WTC11 (cell line): ENCODE results near the gene SMIM44. TPM values are rescaled to one million over a fixed set of nuclear protein-coding genes. Genes with fewer than 3 reads are reported as not detected.

Experiments used
- ATAC-seq: fragments of 200-7000 bp; cut with Tn5 transposase; 2 replicates; pipeline ENCODE4 v1.10.0; 2021; ENCODE audit warnings: mild to moderate bottlenecking, moderate library complexity
- Bru-seq: library from RNA; stranded (reverse); fragments of 400-500 nt; gene quantifications from one replicate; lab custom pipeline; 2021; lab: Mats Ljungman, UMichigan
- CTCF ChIA-PET: fragments of 300-600 bp; sonication (Branson Sonifier 250); formaldehyde crosslinking; loops from one replicate; lab custom pipeline; 2021; ENCODE audit warnings: antibody characterized with exemption; lab: Charles Lee
- POLR2A ChIA-PET: fragments of 350-600 bp; sonication (Branson Sonifier 250); formaldehyde crosslinking; loops from one replicate; lab custom pipeline; 2021; ENCODE audit warnings: antibody characterized with exemption; lab: Charles Lee
- DNase-seq: peaks from one replicate; pipeline ENCODE4 v3.0.0; 2021; ENCODE audit warnings: low spot score
- H3K27ac Mint-ChIP-seq: 2 replicates; pipeline ENCODE4 v1.8.0; 2021; ENCODE audit warnings: mixed read lengths
- H3K27me3 Mint-ChIP-seq: 2 replicates; pipeline ENCODE4 v1.8.0; 2021; ENCODE audit warnings: low read depth, mild to moderate bottlenecking, moderate library complexity, mixed read lengths
- H3K36me3 Mint-ChIP-seq: 2 replicates; pipeline ENCODE4 v1.8.0; 2021; ENCODE audit warnings: mixed read lengths
- H3K4me1 Mint-ChIP-seq: 2 replicates; pipeline ENCODE4 v1.8.0; 2022; ENCODE audit warnings: mixed read lengths
- H3K4me3 Mint-ChIP-seq: 2 replicates; pipeline ENCODE4 v1.8.0; 2021; ENCODE audit warnings: mild to moderate bottlenecking, moderate library complexity, mixed read lengths
- H3K9me3 Mint-ChIP-seq: 2 replicates; pipeline ENCODE4 v1.8.0; 2021; ENCODE audit warnings: mixed read lengths
- CREM ChIP-seq: sonication (generic); formaldehyde crosslinking; IDR thresholded peaks from 2 replicates; pipeline ENCODE4 v1.8.1; 2022; ENCODE audit warnings: mild to moderate bottlenecking, missing genetic modification reagents, moderate library complexity
- EMX1 ChIP-seq: fragments of 250-450 bp; sonication (Bioruptor Pico); IDR thresholded peaks from 2 replicates; pipeline ENCODE4 v1.8.0; 2021; ENCODE audit warnings: mild to moderate bottlenecking
- KAT7 ChIP-seq: sonication (generic); formaldehyde crosslinking; IDR thresholded peaks from 2 replicates; pipeline ENCODE4 v1.8.1; 2023; ENCODE audit warnings: missing genetic modification reagents, mild to moderate bottlenecking, borderline replicate concordance
- MLX ChIP-seq: sonication (generic); formaldehyde crosslinking; IDR thresholded peaks from 2 replicates; pipeline ENCODE4 v1.8.1; 2023; ENCODE audit warnings: mild to moderate bottlenecking, missing genetic modification reagents, moderate library complexity
- MYBL2 ChIP-seq: sonication (generic); formaldehyde crosslinking; IDR thresholded peaks from 2 replicates; pipeline ENCODE4 v1.8.1; 2023; ENCODE audit warnings: mild to moderate bottlenecking, moderate library complexity, missing genetic modification reagents
- NFATC4 ChIP-seq: fragments of 250-450 bp; sonication (Bioruptor Pico); IDR thresholded peaks from 2 replicates; pipeline ENCODE4 v1.9.0; 2021; ENCODE audit warnings: mild to moderate bottlenecking
- NFE2L1 ChIP-seq: sonication (generic); formaldehyde crosslinking; IDR thresholded peaks from 2 replicates; pipeline ENCODE4 v1.8.1; 2023; ENCODE audit warnings: missing genetic modification reagents
- RELA ChIP-seq: sonication (generic); formaldehyde crosslinking; IDR thresholded peaks from 2 replicates; pipeline ENCODE4 v1.8.1; 2022; ENCODE audit warnings: missing genetic modification reagents, mild to moderate bottlenecking, borderline replicate concordance
- RORB ChIP-seq: fragments of 250-450 bp; sonication (Bioruptor Pico); IDR thresholded peaks from 2 replicates; pipeline ENCODE4 v1.9.0; 2021; ENCODE audit warnings: mild to moderate bottlenecking
- SOX15 ChIP-seq: fragments of 250-450 bp; sonication (Bioruptor Pico); IDR thresholded peaks from 2 replicates; pipeline ENCODE4 v1.9.0; 2021; ENCODE audit warnings: mild to moderate bottlenecking
- TP53 ChIP-seq: sonication (generic); formaldehyde crosslinking; IDR thresholded peaks from 2 replicates; pipeline ENCODE4 v1.8.1; 2023; ENCODE audit warnings: mild to moderate bottlenecking, missing genetic modification reagents
- USF1 ChIP-seq: sonication (generic); formaldehyde crosslinking; IDR thresholded peaks from 2 replicates; pipeline ENCODE4 v1.8.0; 2022; ENCODE audit warnings: mild to moderate bottlenecking, missing genetic modification reagents
- ZBTB43 ChIP-seq: sonication (generic); formaldehyde crosslinking; IDR thresholded peaks from 2 replicates; pipeline ENCODE4 v1.8.1; 2023; ENCODE audit warnings: mild to moderate bottlenecking, missing genetic modification reagents
- ZNF232 ChIP-seq: sonication (generic); formaldehyde crosslinking; IDR thresholded peaks from 2 replicates; pipeline ENCODE4 v1.8.0; 2022; ENCODE audit warnings: mild to moderate bottlenecking, missing genetic modification reagents
- ZNF281 ChIP-seq: sonication (generic); formaldehyde crosslinking; IDR thresholded peaks from 2 replicates; pipeline ENCODE4 v1.8.0; 2023; ENCODE audit warnings: mild to moderate bottlenecking, missing genetic modification reagents
- ZNF416 ChIP-seq: fragments of 250-450 bp; sonication (Bioruptor Pico); IDR thresholded peaks from 2 replicates; pipeline ENCODE4 v1.9.0; 2021; ENCODE audit warnings: mild to moderate bottlenecking, inconsistent platforms
- long read RNA-seq, 3 experiments: library from RNA in 1 of 3; library from capped mRNA in 1 of 3; library from polyadenylated mRNA in 1 of 3; unstranded in 2 of 3; stranded (forward) in 1 of 3; transcript quantifications; one replicate each; pipeline ENCODE4 v2.0.0, GENCODE V29; 2021
- total RNA-seq: library from RNA; stranded (reverse); gene quantifications from 3 replicates; pipeline ENCODE4 v1.2.3, GENCODE V29; 2021
- TF ChIP-seq, protein P1 (sequence below): sonication (generic); formaldehyde crosslinking; IDR thresholded peaks from 2 replicates; pipeline ENCODE4 v1.8.1; 2023; ENCODE audit warnings: mild to moderate bottlenecking, missing genetic modification reagents, borderline replicate concordance
- TF ChIP-seq, protein P2 (sequence below): fragments of 250-450 bp; sonication (Bioruptor Pico); IDR thresholded peaks from 2 replicates; pipeline ENCODE4 v1.9.0; 2021; ENCODE audit warnings: moderate library complexity, mild to moderate bottlenecking, inconsistent platforms, borderline replicate concordance
- TF ChIP-seq, protein P3 (sequence below): sonication (generic); formaldehyde crosslinking; IDR thresholded peaks from 2 replicates; pipeline ENCODE4 v1.8.0; 2022; ENCODE audit warnings: missing genetic modification reagents
- TF ChIP-seq, protein P4 (sequence below): fragments of 200-600 bp; IDR thresholded peaks from 2 replicates; pipeline ENCODE4 v1.8.0; 2022; ENCODE audit warnings: antibody characterized with exemption

SMIM44 gene
- total RNA-seq (not detected in 3 replicates), Bru-seq, nascent RNA (not detected)
- long read RNA-seq, experiment 1: 0 reads
- long read RNA-seq, experiment 2: 0 reads
- long read RNA-seq, experiment 3: 0 reads

GRCh38 chr19:3483226-3483628 lies at the start of gene SMIM44:
SMIM44 (minus strand) TSS chr19:3483441; CDS start chr19:3483403, 38 bp downstream.
- peaks cover 2% of the 10 kb centered on the region for H3K27me3 Mint-ChIP-seq
- peaks cover 17% of the 10 kb centered on the region for H3K4me1 Mint-ChIP-seq
- H3K27ac Mint-ChIP-seq: no peak within 1 kb of the TSS
- ATAC-seq (no peak), DNase-seq (no peak)
- H3K9me3 Mint-ChIP-seq: 0 out of 2 replicates have a peak, but pooled peaks cover 4% of the 10 kb centered on the region
- ChIA-PET CTCF (interaction anchor here (0.7 to 5.0 kb wide), 9 partner anchors 10 to 207 kb away, joined by 3 to 63 read pairs (median 3); no protein-coding TSS in a partner anchor), POLR2A (no interaction called here)
- no peak within 1 kb of the TSS for H3K4me3 Mint-ChIP-seq
- TF ChIP-seq NFE2L1 (CRISPR knock-in tag) (no peak), ZBTB43 (CRISPR knock-in tag) (no peak), KAT7 (CRISPR knock-in tag) (no peak)
- TF ChIP-seq, protein P1, sequence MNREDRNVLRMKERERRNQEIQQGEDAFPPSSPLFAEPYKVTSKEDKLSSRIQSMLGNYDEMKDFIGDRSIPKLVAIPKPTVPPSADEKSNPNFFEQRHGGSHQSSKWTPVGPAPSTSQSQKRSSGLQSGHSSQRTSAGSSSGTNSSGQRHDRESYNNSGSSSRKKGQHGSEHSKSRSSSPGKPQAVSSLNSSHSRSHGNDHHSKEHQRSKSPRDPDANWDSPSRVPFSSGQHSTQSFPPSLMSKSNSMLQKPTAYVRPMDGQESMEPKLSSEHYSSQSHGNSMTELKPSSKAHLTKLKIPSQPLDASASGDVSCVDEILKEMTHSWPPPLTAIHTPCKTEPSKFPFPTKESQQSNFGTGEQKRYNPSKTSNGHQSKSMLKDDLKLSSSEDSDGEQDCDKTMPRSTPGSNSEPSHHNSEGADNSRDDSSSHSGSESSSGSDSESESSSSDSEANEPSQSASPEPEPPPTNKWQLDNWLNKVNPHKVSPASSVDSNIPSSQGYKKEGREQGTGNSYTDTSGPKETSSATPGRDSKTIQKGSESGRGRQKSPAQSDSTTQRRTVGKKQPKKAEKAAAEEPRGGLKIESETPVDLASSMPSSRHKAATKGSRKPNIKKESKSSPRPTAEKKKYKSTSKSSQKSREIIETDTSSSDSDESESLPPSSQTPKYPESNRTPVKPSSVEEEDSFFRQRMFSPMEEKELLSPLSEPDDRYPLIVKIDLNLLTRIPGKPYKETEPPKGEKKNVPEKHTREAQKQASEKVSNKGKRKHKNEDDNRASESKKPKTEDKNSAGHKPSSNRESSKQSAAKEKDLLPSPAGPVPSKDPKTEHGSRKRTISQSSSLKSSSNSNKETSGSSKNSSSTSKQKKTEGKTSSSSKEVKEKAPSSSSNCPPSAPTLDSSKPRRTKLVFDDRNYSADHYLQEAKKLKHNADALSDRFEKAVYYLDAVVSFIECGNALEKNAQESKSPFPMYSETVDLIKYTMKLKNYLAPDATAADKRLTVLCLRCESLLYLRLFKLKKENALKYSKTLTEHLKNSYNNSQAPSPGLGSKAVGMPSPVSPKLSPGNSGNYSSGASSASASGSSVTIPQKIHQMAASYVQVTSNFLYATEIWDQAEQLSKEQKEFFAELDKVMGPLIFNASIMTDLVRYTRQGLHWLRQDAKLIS: no peak
- H3K36me3 Mint-ChIP-seq: no peaks in the 10 kb centered on the region

GRCh38 chr19:3533033-3533432 lies 49.8 kb upstream of the SMIM44 start:
- DNase-seq (no peak), ATAC-seq (no peak)
- Mint-ChIP-seq H3K4me1 (no peaks in the 10 kb centered on the region), H3K36me3 (peaks cover 29% of the 10 kb centered on the region), H3K9me3 (no peaks in the 10 kb centered on the region), H3K27ac (no peak overlapping the region), H3K27me3 (no peaks in the 10 kb centered on the region), H3K4me3 (no peak overlapping the region)
- ChIA-PET POLR2A (no interaction called here), CTCF (no interaction called here)
- TF ChIP-seq RELA (no peak), EMX1 (no peak), MLX (CRISPR knock-in tag) (no peak), ZNF416 (CRISPR knock-in tag) (no peak), SOX15 (no peak), RORB (CRISPR knock-in tag) (no peak), ZNF232 (CRISPR knock-in tag) (no peak), CREM (no peak), USF1 (CRISPR knock-in tag) (no peak), TP53 (CRISPR knock-in tag) (no peak), NFATC4 (CRISPR knock-in tag) (no peak), ZNF281 (CRISPR knock-in tag) (no peak), MYBL2 (CRISPR knock-in tag) (no peak)
- TF ChIP-seq, protein P2, sequence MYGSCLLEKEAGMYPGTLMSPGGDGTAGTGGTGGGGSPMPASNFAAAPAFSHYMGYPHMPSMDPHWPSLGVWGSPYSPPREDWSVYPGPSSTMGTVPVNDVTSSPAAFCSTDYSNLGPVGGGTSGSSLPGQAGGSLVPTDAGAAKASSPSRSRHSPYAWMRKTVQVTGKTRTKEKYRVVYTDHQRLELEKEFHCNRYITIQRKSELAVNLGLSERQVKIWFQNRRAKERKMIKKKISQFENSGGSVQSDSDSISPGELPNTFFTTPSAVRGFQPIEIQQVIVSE: no peak
- TF ChIP-seq, protein P3, sequence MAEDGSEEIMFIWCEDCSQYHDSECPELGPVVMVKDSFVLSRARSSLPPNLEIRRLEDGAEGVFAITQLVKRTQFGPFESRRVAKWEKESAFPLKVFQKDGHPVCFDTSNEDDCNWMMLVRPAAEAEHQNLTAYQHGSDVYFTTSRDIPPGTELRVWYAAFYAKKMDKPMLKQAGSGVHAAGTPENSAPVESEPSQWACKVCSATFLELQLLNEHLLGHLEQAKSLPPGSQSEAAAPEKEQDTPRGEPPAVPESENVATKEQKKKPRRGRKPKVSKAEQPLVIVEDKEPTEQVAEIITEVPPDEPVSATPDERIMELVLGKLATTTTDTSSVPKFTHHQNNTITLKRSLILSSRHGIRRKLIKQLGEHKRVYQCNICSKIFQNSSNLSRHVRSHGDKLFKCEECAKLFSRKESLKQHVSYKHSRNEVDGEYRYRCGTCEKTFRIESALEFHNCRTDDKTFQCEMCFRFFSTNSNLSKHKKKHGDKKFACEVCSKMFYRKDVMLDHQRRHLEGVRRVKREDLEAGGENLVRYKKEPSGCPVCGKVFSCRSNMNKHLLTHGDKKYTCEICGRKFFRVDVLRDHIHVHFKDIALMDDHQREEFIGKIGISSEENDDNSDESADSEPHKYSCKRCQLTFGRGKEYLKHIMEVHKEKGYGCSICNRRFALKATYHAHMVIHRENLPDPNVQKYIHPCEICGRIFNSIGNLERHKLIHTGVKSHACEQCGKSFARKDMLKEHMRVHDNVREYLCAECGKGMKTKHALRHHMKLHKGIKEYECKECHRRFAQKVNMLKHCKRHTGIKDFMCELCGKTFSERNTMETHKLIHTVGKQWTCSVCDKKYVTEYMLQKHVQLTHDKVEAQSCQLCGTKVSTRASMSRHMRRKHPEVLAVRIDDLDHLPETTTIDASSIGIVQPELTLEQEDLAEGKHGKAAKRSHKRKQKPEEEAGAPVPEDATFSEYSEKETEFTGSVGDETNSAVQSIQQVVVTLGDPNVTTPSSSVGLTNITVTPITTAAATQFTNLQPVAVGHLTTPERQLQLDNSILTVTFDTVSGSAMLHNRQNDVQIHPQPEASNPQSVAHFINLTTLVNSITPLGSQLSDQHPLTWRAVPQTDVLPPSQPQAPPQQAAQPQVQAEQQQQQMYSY: no peak
- TF ChIP-seq, protein P4, sequence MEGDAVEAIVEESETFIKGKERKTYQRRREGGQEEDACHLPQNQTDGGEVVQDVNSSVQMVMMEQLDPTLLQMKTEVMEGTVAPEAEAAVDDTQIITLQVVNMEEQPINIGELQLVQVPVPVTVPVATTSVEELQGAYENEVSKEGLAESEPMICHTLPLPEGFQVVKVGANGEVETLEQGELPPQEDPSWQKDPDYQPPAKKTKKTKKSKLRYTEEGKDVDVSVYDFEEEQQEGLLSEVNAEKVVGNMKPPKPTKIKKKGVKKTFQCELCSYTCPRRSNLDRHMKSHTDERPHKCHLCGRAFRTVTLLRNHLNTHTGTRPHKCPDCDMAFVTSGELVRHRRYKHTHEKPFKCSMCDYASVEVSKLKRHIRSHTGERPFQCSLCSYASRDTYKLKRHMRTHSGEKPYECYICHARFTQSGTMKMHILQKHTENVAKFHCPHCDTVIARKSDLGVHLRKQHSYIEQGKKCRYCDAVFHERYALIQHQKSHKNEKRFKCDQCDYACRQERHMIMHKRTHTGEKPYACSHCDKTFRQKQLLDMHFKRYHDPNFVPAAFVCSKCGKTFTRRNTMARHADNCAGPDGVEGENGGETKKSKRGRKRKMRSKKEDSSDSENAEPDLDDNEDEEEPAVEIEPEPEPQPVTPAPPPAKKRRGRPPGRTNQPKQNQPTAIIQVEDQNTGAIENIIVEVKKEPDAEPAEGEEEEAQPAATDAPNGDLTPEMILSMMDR: no peak
